HG02763 (cell line): Measurements from ENCODE around the gene NRROS.

Experiments
- ATAC-seq: cut with Tn5 transposase; IDR thresholded peaks from one replicate; pipeline ENCODE4 v1.9.1; 2021; ENCODE audit warnings: mild to moderate bottlenecking, moderate library complexity; ENCODE audit not compliant: unreplicated experiment

The NRROS gene

DNA sequence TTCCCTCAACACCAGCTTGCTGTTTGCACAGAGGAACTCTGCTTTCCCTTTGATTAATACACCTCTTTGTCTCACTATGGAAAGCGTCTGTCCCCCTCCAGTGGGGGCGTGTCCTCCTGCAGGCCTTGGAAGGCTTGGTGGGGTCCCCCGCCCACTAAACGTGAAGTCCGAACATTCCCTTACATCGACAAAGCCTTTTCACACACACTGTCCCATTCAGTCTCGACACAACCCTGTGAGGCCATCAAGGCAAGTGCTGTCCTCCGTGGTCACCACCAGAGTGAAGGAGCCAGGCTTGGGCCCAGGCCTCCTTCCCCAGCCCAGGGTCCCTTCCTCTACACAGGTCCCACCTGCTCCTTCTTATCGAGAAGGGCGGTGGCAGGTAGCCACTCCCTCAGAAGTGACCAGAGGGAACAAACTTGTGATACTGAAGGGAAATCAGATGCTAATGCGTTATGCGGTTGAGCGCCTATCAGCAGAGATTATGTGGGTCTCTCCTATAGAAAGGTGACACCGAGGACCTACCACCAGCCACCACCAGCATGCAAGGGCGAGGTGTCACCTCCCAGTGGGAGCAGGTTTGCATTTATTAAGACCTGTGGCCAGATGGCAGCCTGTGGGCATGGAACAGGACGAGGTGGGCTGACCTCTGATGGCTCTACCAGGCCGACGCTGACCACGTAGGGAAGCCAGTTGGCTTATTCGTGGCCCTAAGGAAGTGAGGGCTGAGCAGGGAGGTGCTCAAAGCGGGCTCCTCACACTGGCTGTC is 6.6 kb downstream of the NRROS start:
- ATAC-seq = no peak

DNA sequence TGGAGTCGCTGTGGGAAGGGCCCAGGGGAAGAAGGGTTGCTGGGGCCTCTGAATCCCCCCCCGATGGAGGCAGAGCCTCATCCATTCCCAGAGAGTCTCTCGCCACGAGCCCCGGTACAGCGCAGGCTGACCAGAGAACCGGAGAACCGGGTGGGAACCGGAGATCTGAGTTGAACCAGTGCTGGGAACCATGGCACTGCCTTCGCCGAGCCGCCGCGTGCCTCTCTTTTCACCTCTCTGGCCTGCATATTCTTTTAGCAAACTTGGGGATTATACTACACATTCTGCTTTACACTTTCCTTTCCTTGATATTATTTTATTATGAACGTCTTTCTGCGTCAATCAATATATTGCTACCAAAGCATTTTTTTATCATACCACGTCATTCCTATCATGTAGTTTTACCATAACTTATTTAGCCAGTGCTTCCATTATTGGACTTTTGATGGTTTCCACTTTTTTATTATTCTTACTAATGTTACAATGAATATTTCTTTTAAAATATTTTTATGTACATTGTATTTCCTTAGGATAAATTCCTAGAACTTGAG is 7.2 kb downstream of the NRROS start:
- ATAC-seq = no peak

DNA sequence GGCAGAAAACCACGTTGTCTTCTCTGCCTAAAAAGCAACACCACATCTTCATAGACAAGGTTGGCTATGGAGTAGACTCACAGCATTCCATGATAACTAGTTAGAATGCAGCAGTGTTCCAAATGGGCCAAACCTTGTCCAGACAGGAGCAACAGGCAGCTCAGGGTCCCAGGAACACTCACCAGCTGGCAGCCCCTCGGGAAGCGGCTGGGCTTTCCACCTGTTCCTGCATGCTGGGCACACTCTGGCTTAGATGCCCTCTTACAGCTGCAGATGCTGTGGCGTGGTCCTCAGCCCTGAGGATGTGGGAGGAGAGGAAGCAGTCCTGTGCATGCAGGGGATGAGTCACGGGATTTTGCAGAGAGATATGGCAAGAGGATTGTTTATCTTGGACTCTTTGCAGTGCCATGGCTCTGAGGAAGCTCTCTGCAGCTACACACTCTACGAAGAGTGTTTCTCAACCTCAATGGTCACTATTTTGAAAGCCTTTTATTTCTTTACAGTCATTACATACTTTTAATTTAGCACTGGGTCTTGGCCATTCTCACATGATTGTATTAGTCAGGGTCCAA is 11.3 kb downstream of the NRROS start:
- ATAC-seq = no peak

DNA sequence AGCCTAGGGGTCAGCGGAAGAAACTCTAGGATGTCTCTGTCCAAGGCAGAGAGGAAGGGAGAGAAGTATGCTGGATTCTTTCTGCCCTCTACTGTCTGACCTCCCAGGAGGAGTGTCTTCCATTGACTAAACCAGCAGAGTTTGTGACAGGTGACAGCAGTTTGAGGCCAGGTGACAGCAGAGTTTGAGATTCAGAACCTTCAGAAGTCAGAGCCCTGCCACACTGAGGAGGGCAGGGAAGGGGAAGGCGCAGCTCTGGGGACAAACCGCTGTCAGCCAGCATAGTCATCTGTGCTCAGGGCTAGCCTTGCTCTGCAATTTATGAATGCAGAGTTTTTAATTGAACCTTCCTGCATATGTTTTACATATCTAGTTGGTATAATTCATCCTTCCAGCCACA is 12.3 kb downstream of the NRROS start:
- no peak for ATAC-seq

DNA sequence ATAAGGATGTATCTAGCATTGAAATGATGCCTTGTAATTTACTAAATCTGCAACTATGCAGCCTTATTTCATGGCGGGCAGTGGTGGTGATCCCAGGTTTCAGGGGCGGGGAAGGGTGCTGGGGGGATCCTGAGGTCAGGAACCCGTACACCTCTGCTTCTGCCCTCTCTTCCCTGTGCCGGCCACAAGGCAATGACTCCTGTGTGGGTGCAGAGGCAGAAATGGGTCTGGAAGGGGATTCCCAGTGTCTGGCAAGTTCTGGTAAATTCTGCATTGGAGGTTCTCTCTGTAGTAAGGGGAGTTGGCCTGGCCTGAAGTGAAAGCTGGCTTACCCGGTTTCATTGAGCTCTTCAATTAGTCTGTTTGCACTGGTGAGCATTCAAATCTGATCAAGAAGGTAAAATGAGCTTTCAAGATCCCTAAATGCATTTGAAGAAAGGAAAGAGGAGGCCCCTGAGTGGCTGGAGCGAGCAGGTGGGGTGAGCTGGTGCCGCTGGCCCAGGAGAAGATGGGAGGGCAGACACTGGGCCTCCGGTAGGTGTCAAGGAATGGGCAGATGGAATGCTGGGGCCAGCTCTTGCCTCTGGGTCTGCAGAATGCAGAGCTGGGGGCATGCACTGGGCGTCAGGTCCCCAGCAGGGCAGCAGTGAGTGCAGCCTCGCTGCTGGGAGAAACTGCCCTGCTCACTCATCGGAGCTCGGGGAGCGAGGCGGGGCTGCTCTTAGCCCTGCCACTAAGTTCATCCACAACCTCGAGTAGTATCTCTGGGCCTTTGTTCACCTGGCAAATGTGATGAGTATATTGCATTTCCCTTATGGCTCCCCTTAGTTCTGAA is 13.7 kb downstream of the NRROS start:
- ATAC-seq = no peak

DNA sequence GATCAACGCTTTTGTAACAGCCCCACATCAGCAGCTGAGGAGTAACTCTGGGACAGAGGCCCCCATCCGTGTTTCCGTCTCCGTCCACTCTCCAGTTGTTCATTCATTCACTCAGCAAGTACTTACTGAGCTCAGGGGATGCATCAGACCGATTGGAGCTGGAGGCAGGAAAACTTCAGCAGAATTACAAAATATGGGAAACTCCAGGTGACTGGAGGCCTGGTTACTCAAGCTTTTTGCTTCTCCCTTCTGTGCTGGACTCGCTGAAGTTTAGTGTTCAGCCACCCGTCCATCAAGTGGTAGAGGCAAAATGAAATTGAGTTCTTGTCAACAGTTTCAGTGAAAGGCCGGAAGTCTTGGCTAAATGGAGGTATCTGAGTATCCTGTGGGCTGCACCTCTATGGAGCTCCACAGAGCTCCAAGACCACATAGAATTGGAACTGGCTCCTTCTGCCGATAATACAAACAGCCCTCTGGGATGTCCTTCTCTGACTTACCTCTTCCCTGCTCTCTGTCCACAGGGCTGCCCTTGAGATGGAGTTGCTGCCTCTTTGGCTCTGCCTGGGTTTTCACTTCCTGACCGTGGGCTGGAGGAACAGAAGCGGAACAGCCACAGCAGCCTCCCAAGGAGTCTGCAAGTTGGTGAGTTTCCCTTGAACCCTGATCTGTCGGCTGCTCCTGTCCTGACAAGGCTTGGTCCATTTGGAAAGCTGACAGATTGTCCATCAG is 14.7 kb downstream of the NRROS start:
- ATAC-seq = no peak

DNA sequence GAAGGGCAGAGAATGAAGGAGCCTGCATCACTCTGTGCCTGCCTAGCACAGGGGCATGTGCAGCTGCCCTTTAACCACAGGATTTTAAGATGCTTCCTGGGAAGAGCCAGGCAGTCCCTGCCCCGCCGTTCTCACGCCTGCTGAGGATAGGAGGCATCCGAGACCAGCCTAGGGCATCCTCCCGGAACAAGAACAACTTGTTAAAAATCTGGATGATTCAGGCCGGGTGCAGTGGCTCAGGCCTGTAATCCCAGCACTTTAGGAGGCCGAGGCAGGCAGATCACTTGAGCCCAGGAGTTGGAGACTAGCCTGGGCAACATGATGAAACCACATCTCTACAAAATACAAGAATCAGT is 15.2 kb downstream of the NRROS start:
- no peak for ATAC-seq

DNA sequence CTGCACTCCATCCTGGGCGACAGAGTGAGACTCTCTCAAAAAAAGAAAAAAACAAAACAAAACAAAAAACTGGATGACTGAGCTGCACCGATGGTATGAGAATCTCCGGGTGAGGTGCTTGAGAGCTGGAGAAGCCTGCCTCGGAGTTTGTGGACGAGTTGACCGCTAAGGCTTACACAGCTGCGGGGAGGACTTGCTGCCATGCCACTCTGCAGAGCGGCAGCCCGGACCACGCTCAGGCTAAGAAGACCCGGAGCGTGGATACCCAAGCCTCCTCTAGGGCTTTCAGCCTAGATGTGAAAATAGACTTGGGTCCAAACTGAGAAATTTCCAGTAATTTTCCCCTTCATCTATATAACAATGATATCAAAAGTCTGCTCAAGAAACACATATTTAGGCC is 16.0 kb downstream of the NRROS start:
- no peak for ATAC-seq

DNA sequence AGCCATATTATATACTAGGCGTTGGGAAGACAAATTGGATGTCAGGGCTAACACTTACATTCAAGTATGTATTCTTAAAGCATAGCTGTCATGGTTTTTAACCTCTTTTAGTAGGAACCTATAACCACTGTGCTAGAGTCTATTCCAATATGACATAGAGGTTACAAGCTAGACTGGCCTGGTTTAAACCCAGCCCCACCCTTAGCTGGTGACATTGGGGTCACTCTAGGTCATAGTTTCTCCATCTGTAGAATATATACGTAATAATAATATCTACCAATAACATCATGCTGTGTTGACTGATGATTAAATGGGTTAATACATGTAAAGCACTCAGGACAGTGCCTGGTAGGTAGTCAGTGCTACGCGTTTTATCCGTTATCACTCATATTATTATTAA is 16.7 kb downstream of the NRROS start:
- ATAC-seq = no peak

DNA sequence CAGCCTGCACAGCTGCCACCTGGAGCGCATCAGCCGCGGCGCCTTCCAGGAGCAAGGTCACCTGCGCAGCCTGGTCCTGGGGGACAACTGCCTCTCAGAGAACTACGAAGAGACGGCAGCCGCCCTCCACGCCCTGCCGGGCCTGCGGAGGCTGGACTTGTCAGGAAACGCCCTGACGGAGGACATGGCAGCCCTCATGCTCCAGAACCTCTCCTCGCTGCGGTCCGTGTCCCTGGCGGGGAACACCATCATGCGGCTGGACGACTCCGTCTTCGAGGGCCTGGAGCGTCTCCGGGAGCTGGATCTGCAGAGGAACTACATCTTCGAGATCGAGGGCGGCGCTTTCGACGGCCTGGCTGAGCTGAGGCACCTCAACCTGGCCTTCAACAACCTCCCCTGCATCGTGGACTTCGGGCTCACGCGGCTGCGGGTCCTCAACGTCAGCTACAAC is 20.4 kb downstream of the NRROS start:
- ATAC-seq = no peak

DNA sequence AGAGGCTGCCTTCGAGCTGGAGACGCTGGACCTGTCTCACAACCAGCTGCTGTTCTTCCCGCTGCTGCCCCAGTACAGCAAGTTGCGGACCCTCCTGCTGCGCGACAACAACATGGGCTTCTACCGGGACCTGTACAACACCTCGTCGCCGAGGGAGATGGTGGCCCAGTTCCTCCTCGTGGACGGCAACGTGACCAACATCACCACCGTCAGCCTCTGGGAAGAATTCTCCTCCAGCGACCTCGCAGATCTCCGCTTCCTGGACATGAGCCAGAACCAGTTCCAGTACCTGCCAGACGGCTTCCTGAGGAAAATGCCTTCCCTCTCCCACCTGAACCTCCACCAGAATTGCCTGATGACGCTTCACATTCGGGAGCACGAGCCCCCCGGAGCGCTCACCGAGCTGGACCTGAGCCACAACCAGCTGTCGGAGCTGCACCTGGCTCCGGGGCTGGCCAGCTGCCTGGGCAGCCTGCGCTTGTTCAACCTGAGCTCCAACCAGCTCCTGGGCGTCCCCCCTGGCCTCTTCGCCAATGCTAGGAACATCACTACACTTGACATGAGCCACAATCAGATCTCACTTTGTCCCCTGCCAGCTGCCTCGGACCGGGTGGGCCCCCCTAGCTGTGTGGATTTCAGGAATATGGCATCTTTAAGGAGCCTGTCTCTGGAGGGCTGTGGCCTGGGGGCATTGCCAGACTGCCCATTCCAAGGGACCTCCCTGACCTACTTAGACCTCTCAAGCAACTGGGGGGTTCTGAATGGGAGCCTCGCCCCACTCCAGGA is 21.1 kb downstream of the NRROS start:
- no peak for ATAC-seq

DNA sequence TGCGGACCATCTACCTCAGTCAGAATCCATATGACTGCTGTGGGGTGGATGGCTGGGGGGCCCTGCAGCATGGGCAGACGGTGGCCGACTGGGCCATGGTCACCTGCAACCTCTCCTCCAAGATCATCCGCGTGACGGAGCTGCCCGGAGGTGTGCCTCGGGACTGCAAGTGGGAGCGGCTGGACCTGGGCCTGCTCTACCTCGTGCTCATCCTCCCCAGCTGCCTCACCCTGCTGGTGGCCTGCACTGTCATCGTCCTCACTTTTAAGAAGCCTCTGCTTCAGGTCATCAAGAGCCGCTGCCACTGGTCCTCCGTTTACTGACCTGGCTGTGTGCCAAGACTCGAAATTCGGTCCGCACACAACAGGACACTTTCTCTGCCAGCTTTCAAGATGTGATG is 21.9 kb downstream of the NRROS start:
- no peak for ATAC-seq

DNA sequence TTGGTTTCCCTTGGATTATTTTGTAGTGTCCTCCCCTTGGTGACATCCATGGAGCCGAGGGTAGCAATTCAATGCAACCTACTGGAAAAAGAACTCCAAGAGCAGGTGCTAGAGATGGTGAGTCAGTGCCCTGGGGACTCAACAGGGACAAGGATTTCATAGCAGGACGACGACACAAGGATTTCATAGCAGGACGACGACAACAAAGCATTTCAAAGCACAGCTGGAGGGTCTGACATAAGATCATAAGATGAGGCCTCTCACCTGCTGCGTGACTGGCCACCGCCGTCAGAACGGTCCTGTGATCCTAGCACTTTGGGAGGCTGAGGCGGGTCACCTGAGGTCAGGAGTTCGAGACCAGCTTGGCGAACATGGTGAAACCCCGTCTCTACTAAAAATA is 22.5 kb downstream of the NRROS start:
- ATAC-seq = no peak

DNA sequence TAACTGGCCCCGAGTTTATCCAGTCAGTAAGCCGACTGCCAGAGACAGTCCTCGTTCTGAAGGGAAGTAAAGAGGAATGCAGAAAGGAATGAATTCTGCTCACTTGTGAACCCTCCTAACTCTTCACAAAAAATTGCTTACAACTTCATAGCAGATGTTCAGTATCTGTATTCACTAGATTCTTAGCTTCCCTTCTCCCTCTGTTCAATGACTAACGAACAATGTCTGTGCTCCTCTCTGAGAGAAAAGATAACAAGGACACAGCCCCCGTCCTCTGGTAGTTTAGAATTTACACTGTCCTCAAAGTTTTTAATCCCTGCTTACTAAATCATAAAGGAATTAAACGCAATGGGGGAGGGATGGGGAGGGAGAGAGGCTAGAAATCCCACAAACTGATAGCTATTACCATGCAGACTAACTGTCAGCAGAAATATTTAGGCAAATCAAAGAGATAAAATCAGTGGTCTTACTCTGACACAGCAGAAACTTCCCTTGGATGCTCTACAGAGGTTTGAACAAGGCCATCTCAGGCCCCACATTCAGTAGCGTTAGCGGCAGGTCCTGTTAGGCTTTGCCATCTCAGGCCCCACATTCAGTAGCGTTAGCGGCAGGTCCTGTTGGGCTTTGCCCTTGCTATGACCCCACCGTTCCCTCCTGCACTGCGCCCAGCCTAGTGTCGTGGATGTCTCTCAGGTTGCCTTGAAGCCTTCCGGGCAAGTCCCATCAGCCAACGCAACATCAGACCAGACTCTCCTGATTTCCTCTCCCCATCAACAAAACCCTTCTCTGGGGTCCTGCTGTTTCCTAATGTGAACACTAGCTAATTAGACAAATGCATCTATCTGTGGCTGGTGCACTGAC is 23.4 kb downstream of the NRROS start:
- no peak for ATAC-seq

DNA sequence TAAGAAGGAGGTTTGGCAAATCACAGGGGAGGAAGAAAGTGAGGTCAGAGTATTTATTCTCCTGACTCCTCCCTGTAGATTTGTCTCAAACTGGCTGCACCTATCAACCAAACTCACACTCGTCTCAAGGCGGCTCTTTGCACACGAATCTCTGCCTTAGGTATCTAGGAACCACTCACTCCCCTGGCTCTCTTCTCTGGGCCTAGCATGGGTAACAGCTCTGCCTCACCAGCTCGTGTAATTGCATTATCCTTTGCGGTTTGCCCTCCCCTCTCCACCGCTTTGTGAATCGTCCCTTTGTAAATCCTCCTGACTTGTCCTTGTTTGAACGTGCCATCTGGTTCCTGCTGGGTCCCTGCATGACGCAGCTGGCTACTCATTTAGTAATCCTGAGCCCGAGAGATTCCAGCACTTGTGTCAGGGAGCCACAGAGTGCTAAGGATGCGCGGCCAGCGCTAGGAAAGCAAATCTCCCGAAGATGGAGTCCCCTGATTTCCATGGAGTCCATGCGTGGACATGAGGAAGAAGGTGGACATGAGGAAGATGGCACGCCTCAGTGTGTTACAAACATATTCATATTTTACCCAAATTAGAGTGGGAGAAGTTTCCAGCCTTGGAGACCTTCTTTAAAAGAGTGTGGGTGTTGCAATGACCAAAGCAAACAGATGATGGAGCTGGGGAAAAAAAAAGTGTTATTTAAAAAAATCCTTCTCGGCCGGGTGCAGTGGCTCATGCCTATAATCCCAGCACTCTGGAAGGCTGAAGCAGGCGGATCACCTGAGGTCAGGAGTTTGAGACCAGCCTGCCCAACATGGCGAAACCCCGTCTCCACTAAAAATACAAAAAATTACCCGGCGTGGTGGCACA is 26.7 kb downstream of the NRROS start:
- ATAC-seq = no peak

DNA sequence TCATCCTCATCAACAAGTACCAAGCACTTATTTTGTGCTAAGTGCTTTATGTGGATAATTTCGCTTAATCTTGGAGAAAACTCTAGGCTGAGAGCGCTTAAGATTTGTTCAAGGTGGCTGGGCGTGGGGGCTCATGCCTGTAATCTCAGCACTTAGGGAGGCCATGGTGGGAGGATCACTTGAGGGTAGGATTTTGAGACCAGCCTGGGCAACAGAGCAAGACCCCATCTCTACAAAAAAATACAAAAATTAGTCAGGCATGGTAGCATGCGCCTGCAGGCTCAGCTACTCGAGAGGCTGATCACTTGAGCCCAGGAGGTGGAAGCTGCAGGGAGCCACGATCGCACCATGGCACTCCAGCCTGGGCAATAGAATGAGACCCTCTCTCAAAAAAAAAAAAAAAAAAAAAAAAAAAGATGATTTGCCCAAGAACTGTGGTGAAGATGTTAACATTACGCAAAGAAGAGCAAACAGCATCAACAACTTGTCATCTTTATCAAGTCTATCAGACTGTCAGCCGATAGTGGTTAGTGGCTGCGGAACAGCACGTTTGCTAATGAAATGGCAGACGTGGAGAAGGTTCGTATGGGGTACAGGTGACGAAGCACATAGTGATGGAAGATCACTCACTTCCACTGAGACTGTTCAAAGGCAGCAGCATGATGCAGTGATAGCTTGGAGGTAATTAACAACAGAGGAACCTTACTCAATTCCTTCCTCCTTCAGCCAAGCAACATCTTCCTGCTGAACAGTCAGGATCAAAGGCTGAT is 27.7 kb downstream of the NRROS start:
- ATAC-seq = no peak

DNA sequence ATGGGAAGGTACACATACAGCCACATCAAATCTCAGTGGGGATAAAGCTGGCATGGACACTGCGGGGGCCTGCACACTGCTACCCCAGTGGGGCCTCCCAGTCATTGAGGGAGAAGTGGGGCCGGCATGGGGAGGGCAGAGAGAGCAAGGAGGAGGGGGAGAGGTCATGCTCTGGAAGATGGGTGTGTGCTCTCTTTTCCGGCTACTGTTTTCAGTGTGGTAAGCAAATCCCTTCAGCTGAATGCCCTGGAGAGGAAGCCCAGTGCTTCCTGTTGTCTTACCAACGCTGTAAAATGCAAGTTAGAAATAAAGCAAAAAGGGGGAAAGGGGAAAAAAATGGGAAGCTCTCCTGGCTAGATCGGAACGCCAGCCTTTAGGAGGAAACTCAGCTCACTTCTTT is 30.8 kb downstream of the NRROS start:
- ATAC-seq = no peak

DNA sequence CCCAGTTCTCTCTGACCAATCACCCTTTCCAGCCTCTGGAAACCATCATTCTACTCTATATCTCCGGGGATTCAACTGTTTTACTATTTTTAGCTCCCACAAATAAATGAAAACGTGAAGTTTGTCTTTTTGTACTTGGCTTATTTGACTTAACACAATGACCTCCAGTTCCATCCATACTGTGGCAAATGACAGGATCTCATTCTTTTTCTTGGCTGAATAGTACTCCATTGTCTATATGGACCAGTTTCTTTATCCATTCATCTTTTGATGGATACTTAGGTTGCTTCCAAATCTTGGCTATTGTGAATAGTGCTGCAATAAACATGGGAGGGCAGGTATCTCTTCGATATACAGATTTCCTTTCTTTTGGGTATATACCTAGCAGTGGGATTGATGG is 34.1 kb downstream of the NRROS start:
- no peak for ATAC-seq
